SU-DHL-6 (cell line): ENCODE measurements around the gene VPS13D.

Experiments
- EZH2phosphoT487 ChIP-seq: fragments of 200-600 bp; sonication (generic), shearing (Covaris generic); conservative IDR thresholded peaks from 2 replicates; pipeline ENCODE4 v1.6.1; 2018; ENCODE audit warnings: mild to moderate bottlenecking, antibody characterized with exemption, low read length, moderate library complexity, mixed read lengths
- TF ChIP-seq, protein P1 (sequence below): fragments of 200-600 bp; sonication (generic); IDR thresholded peaks from one replicate; pipeline ENCODE4 v1.5.1; 2017; ENCODE audit warnings: antibody characterized with exemption, mild to moderate bottlenecking, low read length, moderate library complexity; ENCODE audit not compliant: insufficient read depth, poor library complexity, severe bottlenecking

DNA sequence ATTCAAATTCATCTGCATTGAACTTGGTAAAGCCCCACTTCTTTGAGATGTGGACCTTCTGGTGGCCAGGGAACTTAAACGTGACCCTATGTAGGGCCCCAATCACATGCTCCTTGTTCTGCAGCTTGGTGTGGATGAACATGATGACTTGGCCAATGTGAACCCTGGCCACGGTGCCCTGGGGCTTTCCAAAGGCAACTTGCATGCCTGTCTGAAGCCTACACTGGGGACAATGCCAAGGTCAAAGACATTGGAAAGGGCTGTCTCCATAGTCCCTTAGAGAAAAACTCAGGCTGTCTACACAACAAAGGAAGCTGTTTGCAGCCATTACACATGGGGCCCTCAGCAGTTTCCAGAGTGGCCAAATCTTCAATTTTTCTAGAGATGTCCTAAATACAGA, 8.9 kb upstream of the VPS13D start:
- TF ChIP-seq, protein P1, sequence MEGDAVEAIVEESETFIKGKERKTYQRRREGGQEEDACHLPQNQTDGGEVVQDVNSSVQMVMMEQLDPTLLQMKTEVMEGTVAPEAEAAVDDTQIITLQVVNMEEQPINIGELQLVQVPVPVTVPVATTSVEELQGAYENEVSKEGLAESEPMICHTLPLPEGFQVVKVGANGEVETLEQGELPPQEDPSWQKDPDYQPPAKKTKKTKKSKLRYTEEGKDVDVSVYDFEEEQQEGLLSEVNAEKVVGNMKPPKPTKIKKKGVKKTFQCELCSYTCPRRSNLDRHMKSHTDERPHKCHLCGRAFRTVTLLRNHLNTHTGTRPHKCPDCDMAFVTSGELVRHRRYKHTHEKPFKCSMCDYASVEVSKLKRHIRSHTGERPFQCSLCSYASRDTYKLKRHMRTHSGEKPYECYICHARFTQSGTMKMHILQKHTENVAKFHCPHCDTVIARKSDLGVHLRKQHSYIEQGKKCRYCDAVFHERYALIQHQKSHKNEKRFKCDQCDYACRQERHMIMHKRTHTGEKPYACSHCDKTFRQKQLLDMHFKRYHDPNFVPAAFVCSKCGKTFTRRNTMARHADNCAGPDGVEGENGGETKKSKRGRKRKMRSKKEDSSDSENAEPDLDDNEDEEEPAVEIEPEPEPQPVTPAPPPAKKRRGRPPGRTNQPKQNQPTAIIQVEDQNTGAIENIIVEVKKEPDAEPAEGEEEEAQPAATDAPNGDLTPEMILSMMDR = no peak
- TF ChIP-seq EZH2phosphoT487 = no peak
